Measurements from ENCODE around the gene OTUD5.
"Not testable (repeated sequence)": the region's sequence is repeated elsewhere in the genome, so short reads cannot be mapped to it uniquely, and the experiment has no call there.

OTUD5 gene

GRCh38 chrX:48883729-48884128 lies 73.7 kb downstream of the OTUD5 start:
- no peak for DNase-seq

DNA sequence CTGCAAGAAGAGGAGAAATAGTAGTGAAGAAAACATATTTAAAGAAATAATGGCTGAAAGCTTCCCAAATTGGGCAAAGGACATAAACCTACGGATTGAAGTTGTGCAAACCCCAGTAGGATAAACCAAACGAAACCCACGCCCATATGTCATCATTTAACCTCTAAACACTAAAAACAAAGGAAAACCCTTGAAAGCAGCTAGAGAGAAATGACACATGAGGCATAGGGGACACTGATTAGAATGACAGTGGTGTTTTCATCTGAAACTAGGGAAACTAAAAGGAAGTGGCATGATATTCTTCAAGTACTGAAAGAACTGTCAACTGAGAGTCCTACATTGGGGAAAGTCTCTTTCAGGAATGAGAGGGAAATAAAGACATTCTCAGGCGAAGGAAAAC lies 80.5 kb downstream of the OTUD5 start:
- DNase-seq, result not testable (repeated sequence)
